ENCODE results near the gene CD8A. TPM values are rescaled to one million over a fixed set of nuclear protein-coding genes. Genes with fewer than 3 reads are reported as not detected.
A peak's percentile ranks its signal among the peaks of the same experiment; 100 is the strongest.

CD8A gene
- total and polyA plus RNA-seq, 8 donors = 0.39 to 2.0 (median 1.2) TPM

DNA sequence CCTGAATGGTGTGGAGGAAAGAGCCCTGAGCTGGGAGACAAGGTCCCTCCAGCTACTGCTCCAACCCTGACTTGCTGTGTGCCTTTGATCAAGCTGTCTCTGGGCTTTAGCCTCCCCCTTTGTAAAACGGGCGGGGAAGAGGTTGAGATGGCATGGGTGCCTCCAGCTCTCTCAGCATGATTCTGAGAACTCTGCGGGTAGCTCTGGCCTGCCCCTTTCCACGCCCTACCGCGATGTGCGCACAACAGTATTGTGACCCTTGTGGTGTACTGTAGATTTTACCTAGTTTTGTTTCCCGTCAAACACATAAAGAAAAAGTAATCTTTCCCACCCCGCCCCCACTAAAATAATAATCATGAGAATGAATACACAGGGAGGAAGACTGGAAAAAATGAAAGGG is 5.3 kb downstream of the CD8A start:
- Histone ChIP-seq H3K27ac (no peak overlapping the region), H3K4me3 (no peak overlapping the region), H3K9me3 (no peaks in the 10 kb centered on the region), H3K27me3 (peaks cover 0 to 13% (median 5%) of the 10 kb centered on the region in 4 donors), H3K36me3 (no peaks in the 10 kb centered on the region), H3K4me1 (peaks cover 0 to 9% (median 6%) of the 10 kb centered on the region in 3 donors)
- ATAC-seq = peak in 1 of 4 donors; percentile 29
- no peak for FAIRE-seq
- no peak for DNase-seq
- 84 to 88% methylated on average over 9 of the region's 9 CpGs for WGBS, 2 donors
- TF ChIP-seq, protein P1, sequence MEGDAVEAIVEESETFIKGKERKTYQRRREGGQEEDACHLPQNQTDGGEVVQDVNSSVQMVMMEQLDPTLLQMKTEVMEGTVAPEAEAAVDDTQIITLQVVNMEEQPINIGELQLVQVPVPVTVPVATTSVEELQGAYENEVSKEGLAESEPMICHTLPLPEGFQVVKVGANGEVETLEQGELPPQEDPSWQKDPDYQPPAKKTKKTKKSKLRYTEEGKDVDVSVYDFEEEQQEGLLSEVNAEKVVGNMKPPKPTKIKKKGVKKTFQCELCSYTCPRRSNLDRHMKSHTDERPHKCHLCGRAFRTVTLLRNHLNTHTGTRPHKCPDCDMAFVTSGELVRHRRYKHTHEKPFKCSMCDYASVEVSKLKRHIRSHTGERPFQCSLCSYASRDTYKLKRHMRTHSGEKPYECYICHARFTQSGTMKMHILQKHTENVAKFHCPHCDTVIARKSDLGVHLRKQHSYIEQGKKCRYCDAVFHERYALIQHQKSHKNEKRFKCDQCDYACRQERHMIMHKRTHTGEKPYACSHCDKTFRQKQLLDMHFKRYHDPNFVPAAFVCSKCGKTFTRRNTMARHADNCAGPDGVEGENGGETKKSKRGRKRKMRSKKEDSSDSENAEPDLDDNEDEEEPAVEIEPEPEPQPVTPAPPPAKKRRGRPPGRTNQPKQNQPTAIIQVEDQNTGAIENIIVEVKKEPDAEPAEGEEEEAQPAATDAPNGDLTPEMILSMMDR (IDR thresholded peaks at IDR 0.05) = no peak
- intact Hi-C loops (cut with DNase I) = no loop called here

DNA sequence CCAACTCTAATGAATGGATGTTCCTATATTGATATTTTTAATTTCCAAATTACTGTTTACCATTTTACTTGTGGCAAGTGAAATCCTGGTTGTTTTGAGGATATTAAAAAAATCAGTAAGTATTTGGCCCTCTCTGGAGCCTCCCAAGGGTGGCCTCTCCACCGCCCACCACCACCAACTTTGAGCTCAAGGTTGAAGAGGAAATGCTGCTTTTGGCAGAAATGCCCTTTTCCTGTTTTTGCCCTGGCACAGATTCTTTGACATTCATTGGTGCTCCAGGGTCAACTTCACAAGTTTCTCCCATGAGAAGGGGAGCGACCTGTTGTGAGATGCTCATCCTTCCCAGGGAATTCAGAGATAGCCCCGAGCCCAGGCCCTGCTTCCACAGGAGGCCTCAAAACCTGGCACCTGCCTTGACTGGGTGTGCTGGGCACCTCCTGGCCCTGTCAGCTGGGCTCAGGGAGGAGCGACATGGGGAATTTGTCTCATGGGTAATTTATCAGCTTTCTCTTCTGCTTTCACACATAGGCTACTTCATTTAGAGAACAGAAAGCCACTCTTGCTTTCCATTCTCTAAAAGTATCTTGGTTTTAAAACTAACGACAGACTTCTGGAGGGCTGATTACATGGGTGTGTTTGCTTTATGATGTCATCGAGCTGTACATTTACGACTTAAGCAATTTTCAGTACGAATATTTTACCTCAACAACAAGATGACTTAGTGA is 6.9 kb downstream of the CD8A start:
- FAIRE-seq (no peak), DNase-seq (no peak), ATAC-seq (no peak)
- no peaks in the 10 kb centered on the region for H3K36me3 ChIP-seq
- H3K27me3 ChIP-seq = no peaks in the 10 kb centered on the region
- no peaks in the 10 kb centered on the region for H3K4me1 ChIP-seq
- no peak overlapping the region for H3K27ac ChIP-seq
- intact Hi-C loops (cut with DNase I) = no loop called here
- TF ChIP-seq, protein P1 (IDR thresholded peaks at IDR 0.05) = no peak
- 61 to 66% methylated on average over 8 of the region's 8 CpGs for WGBS, 2 donors
- H3K4me3 ChIP-seq = no peak overlapping the region
- H3K9me3 ChIP-seq = no peaks in the 10 kb centered on the region

DNA sequence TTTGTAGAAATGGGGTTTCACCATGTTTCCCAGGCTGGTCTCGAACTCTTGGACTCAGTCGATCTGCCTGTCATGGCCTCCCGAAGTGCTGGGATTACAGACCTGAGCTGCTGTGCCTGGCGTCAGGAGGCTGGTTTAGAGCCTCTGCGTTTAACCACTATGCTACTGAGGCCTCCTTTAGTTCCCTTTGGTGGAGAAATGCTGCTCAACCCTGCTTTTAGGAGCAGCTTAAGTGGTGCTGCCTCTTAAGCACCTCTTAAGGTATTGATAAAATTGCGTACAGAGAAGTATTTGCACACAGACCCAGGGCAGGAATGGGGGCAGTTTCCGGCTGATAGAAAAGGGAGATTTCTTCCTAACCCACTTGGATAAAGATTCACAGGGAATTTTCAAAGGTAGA is 8.0 kb downstream of the CD8A start:
- no peaks in the 10 kb centered on the region for H3K27me3 ChIP-seq
- TF ChIP-seq, protein P1 (IDR thresholded peaks at IDR 0.05) = no peak
- FAIRE-seq (no peak), DNase-seq (no peak), ATAC-seq (no peak)
- H3K4me1 ChIP-seq = no peaks in the 10 kb centered on the region
- no peaks in the 10 kb centered on the region for H3K9me3 ChIP-seq
- H3K27ac ChIP-seq = no peak overlapping the region
- H3K4me3 ChIP-seq = no peak overlapping the region
- 84 to 90% methylated on average over 7 of the region's 7 CpGs for WGBS, 2 donors
- H3K36me3 ChIP-seq = no peaks in the 10 kb centered on the region
- intact Hi-C loops (cut with DNase I) = no loop called here

DNA sequence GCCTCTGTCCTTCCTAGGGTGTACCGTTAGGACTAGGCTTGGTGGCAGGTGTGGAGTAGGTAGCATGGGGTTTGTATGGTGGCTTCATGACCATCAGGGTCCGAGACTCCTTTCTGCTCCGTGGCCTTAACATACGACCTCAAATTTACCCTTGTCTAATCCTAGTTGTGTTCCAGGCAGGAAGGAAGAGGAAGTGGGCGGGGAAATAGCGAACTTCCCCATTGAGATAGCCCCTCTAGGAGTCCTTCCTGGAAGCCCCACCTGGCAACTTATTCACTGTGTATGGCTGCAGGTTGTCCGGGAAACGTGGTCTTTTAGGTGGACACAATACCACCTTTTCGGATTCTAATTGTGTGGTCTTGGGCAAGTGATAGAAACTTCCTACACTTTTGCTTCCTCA is 9.3 kb downstream of the CD8A start:
- no peak for FAIRE-seq
- Histone ChIP-seq H3K36me3 (no peaks in the 10 kb centered on the region), H3K27me3 (no peaks in the 10 kb centered on the region), H3K4me3 (no peak overlapping the region), H3K9me3 (no peaks in the 10 kb centered on the region), H3K4me1 (no peaks in the 10 kb centered on the region), H3K27ac (no peak overlapping the region)
- TF ChIP-seq, protein P1 (IDR thresholded peaks at IDR 0.05) = no peak
- WGBS, 2 donors = 74 to 77% methylated on average over 9 of the region's 9 CpGs
- no peak for ATAC-seq
- no peak for DNase-seq
- intact Hi-C loops (cut with DNase I) = no loop called here

DNA sequence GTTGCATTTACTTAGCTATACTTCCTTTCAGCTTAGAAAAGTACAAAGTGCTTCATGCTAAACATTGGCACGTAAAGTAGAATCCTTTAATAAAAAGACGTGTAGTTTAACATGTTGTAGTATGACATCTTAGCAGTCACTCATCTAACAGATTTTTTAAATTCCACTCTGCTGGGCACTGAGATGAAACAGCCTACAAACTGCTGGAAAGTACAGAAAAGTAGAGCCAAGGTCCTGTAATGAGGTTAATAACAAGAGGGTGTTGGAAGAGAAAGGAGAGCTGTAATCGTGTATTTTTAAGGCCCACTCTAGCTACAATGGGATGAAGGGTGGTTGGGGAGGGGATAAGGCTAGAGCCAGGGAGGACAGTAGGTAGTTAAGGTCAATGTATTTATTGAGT is 10.7 kb downstream of the CD8A start:
- no peak for FAIRE-seq

More for the DNA sequence above, 10.7 kb downstream of the CD8A start:
- DNase-seq (no peak), ATAC-seq (no peak)
- Histone ChIP-seq H3K9me3 (no peaks in the 10 kb centered on the region), H3K4me1 (no peaks in the 10 kb centered on the region), H3K4me3 (no peak overlapping the region), H3K27me3 (no peaks in the 10 kb centered on the region), H3K36me3 (no peaks in the 10 kb centered on the region), H3K27ac (no peak overlapping the region)
- WGBS, 2 donors = 54 to 62% methylated on average over 3 of the region's 3 CpGs
- intact Hi-C loops (cut with DNase I) = no loop called here
- TF ChIP-seq, protein P1 (IDR thresholded peaks at IDR 0.05) = no peak

Data from pancreas (tissue), 10 donors.